ENCODE measurements around the gene RBCK1.
"Not testable (repeated sequence)": the region's sequence is repeated elsewhere in the genome, so short reads cannot be mapped to it uniquely, and the experiment has no call there.

Gene RBCK1

DNA sequence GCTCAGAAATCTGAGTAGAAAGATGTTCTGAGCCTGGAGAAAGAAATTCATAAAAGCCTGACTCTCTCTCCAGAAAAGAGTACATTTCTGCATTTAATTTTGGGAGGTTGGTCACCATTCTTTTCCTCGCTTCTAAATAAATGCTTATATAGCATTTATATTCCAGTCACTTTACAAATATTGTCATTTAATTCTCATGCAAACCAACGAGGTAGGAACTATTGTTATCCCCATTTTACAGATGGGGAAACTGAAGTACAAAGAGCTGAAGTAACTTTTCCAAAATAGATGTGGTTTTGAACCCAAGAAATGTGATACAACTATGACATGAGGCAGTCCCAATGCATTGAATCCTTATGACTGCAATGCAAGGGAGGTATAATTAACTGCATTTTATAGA, 32.0 kb upstream of the RBCK1 start:
- no peak for DNase-seq (ENCODE audit: low spot score)

DNA sequence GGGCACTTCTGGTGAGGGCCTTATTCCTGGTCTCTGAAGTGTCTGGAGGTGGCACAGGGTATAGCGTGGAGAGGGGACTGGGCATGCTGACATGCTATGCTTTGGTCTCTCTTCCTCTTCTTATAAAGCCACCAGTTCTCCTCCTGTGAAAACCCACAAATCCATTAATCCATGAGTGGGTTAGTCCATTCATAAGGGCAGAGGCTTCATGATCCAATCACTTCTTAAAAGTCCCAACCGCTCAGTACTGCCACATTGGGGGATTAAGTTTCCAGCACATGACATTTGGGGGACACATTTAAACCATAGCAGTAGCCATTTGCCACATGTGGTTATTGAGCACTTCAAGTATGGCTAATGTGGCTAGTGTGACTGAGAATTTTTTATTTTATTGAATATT, 31.3 kb upstream of the RBCK1 start:
- no peak for DNase-seq (ENCODE audit: low spot score)

DNA sequence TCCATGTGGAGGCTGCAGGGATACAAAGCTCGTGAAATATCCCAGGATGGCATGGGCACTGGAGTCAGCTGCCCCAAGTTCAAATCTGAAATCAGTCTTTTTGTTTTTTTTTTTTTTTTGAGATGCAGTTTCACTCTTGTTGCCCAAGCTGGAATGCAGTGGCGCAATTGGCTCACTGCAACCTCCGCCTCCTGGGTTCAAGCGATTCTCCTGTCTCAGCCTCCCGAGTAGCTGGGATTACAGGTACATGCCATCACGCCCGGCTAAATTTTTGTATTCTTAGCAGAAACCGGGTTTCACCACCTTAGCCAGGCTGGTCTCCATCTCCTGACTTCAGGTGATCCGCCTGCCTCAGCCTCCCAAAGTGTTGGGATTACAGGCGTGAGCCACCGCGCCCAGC, 30.5 kb upstream of the RBCK1 start:
- not testable (repeated sequence) for DNase-seq (ENCODE audit: low spot score)

DNA sequence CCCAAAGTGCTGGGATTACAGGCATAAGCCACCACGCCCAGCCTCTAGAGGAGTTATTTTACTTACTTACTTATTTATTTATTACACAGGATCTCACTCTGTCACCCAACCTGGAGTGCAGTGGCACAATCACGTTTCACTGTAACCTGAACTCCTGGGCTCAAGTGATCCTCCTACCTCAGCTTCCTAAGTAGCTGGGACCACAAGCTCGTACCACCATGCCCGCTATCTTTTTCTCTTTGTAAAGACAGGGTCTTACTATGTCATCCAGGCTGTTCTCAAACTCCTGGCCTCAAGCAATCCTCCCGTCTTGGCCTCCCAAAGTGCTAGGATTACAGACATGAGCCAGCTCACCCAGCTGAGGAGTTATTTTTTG, 29.1 kb upstream of the RBCK1 start:
- no peak for DNase-seq (ENCODE audit: low spot score)

DNA sequence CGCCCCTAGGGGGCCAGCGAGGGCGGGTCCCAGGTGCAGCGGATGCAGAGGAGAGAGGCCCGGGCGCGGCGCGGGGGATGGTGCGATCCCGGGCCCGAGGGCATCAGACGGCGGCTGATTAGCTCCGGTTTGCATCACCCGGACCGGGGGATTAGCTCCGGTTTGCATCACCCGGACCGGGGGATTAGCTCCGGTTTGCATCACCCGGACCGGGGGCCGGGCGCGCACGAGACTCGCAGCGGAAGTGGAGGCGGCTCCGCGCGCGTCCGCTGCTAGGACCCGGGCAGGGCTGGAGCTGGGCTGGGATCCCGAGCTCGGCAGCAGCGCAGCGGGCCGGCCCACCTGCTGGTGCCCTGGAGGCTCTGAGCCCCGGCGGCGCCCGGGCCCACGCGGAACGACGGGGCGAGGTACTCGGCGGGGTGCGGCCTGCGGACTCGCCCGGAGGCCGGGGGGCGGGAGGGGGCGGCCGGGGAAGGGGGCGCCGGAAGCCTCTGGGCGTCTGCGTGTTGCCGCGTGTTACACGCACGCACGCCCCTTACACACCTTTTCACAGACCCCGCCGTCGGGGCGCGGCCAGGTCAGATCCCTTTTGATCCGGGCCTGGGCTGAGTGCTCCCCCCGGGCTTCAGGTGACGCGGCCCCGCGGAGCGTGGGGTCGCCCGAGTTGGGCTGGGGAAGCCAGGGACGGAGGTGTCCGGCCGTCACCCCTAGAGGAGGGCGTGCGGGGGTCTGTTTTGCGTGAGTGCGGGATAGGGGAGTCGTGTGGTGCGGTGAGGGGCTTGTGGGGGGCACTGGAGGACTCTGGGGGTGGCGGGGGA, 27.1 kb upstream of the RBCK1 start:
- DNase-seq (ENCODE audit: low spot score) = no peak

DNA sequence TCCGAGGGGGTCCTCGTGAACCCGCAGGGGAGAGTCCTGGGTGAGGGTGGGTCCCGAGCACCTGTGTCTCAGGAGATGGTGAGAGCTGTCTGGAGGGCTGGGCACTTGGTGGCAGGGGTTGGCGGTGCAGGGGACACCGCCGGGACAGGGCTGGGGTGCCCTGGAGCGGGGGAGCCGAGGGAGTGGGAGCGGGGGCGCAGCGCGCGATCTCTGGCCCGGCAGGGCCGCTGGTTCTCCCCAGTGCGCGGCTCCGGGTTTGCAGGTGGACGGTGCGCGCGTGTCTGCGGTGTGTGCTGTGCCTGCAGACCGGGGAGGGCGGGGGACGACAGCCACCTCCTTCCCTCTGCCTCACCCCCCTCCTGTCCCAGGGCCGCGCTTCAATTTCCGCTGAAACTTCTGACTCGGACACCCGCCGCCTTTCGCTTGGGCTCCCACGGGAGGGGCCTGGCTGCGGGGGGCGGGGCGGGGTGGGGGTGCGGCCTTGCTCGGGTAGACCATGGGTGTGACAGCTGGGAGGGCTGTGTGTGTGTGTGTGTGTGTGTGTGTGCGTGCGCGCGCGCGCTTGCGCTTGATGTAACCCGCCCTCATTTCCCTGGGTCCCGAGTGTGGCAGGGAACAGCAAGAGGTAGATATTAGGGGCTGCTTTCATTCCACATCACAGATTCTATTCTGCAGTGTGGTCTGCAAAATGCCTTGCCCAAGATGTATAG, 26.4 kb upstream of the RBCK1 start:
- DNase-seq (ENCODE audit: low spot score) = no peak

DNA sequence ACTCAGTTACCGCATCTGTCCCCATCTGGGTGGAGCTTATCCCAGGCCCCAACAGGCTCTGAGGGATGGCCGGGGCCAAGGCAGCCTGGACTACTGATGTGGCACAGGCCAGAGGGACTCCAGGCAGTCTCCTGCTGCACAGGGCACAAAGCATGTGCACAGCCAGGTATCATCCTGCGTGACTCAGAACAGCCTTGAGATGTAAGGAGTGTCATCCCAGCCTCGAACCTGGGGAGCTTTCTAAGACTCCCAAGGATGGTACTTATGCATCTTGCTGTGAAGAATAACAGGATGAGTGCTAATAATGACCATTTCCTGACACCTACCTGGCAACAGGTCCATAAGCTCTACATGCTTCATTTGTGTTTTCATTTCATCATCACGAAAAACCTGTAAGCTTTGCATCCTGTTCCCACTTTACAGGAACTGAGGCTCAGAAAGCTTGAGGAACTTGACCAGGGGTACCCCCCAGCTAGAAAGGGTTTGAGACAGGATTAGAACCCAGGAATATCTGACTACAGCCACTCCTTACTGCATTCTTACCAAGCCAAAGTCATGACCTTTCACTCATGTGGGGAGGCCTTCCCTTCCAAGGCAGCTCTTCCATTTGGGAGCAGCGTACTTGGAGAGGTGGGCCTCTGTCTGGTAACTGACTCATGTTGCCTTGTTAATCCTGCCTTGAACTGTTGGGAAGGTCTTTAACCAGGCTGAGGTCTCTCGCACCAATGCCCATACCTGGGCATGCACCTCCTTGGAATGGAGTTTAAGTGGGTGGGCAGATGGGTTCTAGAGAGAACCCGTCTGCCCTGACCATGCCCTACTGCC, 25.6 kb upstream of the RBCK1 start:
- no peak for DNase-seq (ENCODE audit: low spot score)

DNA sequence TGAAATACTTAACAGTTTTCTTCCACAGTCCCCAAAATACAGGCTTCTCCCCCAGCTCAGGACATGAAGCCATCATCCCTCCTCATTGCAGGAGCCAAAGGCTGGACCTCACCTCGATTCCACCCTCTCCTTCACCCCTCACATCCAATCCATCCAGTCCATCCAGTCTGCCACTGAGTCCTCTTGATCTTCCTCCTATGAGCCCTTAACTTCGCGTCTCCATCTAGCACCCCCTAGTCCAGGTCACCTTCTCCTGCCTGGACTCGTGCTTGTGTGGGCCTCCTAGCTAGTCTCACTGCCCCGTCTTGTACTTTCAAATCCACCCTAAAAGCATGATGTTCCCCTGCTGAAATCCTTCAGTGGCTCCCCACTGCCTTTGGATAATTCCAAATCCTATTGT, 24.2 kb upstream of the RBCK1 start:
- DNase-seq (ENCODE audit: low spot score) = no peak

DNA sequence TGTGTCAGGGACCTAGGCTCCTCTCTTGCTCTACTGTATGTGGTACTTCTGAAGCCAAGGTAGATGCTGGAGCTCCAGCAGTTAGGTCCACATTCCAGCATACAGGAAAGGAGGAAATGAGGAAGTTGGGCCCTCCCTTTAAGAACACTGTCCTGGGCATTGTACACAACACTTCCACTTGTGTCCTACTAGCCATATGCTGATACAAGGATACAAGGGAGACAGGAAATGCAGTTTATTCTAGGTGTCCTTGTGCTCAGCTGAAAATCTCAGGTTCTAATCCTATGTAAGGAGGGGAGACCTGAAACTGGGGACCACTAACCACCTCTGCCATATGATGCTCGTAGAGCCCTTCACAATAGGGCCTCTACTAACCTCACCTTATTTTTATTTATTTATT, 23.4 kb upstream of the RBCK1 start:
- no peak for DNase-seq (ENCODE audit: low spot score)

DNA sequence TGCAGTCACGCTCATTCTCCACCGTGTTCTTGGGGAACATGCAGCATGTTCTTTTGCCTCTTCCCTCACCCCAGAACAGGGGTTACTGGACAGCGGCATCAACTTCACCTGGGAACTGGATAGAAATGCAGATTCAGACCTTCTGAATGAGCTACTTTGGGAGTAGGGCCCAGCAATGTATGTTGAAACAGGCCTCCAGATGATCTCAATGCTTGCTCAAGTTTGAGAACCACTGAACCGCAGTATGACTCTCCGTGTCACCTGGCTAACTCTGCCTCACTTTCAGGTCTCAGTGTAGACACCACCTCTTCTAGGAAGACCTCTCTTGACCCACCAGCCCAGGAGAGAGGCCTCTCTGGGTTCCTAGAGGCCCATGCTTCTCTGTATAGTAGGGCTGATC, 22.7 kb upstream of the RBCK1 start:
- no peak for DNase-seq (ENCODE audit: low spot score)

DNA sequence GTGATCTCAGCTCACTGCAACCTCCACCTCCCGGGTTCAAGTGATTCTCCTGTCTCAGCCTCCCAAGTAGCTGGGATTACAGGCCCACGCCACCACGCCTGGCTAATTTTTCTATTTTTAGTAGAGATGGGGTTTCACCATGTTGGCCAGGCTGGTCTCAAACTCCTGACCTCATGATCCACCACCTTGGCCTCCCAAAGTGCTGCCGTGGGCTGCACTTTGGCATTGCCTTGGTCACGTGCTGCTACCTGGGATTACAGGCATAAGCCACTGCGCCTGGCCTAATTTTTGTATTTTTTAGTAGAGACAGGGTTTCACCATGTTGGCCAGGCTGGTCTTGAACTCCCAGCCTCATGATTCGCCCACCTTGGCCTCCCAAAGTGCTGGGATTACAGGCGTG, 21.5 kb upstream of the RBCK1 start:
- not testable (repeated sequence) for DNase-seq (ENCODE audit: low spot score)

DNA sequence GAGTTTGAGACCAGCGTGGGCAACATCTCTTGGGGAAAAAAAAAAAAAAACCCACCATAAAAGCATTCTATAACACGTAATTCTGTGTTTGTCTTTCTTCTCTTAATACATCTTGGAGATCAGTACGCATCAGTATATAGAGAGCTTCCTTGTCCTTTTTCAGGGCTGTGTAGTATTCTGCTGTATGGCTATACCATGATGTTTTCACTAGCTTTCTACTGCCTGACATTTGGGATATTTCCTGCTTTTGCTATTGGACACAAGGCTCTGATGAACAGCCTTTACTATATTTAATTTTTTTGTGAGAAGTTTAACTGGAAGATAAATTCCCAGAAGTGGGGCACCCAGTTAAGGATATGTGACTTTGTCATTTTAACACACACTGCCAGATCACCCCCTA, 20.6 kb upstream of the RBCK1 start:
- DNase-seq (ENCODE audit: low spot score) = no peak

DNA sequence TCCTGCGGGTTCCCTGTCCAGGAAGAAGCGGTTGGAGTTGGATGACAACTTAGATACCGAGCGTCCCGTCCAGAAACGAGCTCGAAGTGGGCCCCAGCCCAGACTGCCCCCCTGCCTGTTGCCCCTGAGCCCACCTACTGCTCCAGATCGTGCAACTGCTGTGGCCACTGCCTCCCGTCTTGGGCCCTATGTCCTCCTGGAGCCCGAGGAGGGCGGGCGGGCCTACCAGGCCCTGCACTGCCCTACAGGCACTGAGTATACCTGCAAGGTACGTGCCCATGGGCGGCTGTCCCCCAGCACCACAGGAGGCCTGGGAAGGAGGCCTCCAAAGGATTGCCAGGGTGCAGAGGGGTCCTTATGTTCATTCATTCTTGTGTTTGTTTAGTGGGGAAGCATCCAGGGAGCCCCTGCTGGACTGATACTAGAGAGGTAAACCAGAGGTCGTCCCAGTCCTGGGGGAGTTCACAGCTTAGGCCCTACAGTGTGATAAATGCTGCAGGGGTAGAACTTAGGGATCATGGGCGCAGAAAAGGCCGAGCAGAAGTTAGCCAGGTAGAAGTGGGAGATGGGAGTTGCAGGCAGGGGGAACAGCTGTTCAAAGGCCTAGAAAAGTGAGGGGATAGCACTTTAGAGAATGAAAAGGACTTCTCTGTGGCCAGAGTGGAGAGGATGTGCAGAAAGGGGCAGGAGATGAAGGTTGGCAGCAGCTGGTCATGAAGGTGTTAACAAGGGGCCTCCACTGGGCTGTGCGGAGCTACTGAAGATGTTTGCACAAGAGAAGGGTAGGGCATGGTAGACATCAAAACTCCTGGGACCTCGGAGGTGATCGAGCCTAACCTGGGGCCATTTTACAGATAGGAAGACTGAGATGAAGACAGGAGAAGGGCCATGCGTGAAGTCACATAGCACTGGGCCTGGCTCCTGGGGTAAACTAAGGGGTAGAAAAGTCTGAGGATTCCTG, 19.8 kb upstream of the RBCK1 start:
- no peak for DNase-seq (ENCODE audit: low spot score)

DNA sequence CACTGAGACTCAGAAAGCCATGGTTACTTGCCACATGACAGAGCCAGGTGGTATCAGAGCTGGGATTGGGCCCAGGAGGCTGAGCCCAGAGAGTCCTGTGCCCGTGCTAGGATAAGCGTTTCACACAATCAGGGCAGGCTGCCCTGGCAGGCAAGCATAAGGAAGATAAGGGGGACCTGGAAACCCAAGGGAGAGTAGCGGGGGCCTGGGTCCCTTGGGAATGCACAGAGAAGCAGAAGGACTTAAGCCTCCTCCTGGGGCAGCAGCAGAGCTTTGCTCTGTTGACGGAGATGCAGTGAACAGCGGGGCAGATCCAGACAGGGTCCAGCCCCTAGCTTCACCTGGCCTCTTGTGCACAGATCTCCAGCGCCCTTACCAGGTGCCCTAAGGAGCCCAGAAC, 18.9 kb upstream of the RBCK1 start:
- DNase-seq (ENCODE audit: low spot score) = no peak

DNA sequence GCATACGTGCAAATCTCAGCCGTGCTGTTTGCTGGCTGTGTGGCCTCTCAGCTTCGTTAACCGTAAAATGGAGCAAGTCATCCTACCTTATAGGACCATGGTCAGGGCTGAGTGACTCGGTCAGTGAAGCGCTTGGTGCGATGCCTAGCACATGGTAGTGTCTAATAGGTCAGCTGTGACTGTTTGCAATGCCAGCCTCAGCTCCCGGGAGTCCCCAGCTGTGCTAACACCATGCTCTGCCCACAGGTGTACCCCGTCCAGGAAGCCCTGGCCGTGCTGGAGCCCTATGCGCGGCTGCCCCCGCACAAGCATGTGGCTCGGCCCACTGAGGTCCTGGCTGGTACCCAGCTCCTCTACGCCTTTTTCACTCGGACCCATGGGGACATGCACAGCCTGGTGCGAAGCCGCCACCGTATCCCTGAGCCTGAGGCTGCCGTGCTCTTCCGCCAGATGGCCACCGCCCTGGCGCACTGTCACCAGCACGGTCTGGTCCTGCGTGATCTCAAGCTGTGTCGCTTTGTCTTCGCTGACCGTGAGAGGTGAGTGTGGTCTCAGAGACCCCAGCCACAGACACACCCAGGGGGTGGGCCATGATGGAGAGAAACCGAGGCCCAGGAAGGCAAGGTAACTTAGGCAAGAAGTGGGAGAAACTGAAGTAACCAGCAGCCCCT, 16.9 kb upstream of the RBCK1 start:
- no peak for DNase-seq (ENCODE audit: low spot score)

DNA sequence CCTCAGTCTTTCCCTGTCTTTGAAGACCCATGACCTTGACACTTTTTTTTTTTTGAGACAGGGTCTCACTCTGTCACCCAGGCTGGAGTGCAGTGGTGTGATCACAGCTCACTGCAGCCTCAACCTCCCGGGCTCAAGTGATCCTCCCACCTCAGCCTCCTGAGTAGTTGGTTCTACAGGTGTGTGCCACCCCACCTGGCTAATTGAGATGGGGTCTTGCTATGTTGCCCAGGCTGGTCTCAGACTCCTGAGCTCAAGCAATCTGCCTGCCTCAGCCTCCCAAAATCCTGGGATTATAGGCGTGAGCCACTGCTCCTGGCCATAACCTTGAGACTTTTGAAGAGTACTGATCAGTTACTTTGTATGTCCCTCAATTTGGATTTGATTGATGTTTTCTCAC, 14.8 kb upstream of the RBCK1 start:
- not testable (repeated sequence) for DNase-seq (ENCODE audit: low spot score)

DNA sequence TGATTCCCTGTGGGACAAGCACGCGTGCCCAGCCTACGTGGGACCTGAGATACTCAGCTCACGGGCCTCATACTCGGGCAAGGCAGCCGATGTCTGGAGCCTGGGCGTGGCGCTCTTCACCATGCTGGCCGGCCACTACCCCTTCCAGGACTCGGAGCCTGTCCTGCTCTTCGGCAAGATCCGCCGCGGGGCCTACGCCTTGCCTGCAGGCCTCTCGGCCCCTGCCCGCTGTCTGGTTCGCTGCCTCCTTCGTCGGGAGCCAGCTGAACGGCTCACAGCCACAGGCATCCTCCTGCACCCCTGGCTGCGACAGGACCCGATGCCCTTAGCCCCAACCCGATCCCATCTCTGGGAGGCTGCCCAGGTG, 11.9 kb upstream of the RBCK1 start:
- no peak for DNase-seq (ENCODE audit: low spot score)

DNA sequence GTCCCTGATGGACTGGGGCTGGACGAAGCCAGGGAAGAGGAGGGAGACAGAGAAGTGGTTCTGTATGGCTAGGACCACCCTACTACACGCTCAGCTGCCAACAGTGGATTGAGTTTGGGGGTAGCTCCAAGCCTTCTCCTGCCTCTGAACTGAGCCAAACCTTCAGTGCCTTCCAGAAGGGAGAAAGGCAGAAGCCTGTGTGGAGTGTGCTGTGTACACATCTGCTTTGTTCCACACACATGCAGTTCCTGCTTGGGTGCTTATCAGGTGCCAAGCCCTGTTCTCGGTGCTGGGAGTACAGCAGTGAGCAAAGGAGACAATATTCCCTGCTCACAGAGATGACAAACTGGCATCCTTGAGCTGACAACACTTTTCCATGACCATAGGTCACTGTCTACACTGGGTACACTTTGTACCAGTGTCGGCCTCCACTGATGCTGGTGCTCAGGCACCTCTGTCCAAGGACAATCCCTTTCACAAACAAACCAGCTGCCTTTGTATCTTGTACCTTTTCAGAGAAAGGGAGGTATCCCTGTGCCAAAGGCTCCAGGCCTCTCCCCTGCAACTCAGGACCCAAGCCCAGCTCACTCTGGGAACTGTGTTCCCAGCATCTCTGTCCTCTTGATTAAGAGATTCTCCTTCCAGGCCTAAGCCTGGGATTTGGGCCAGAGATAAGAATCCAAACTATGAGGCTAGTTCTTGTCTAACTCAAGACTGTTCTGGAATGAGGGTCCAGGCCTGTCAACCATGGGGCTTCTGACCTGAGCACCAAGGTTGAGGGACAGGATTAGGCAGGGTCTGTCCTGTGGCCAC, 11.3 kb upstream of the RBCK1 start:
- no peak for DNase-seq (ENCODE audit: low spot score)

DNA sequence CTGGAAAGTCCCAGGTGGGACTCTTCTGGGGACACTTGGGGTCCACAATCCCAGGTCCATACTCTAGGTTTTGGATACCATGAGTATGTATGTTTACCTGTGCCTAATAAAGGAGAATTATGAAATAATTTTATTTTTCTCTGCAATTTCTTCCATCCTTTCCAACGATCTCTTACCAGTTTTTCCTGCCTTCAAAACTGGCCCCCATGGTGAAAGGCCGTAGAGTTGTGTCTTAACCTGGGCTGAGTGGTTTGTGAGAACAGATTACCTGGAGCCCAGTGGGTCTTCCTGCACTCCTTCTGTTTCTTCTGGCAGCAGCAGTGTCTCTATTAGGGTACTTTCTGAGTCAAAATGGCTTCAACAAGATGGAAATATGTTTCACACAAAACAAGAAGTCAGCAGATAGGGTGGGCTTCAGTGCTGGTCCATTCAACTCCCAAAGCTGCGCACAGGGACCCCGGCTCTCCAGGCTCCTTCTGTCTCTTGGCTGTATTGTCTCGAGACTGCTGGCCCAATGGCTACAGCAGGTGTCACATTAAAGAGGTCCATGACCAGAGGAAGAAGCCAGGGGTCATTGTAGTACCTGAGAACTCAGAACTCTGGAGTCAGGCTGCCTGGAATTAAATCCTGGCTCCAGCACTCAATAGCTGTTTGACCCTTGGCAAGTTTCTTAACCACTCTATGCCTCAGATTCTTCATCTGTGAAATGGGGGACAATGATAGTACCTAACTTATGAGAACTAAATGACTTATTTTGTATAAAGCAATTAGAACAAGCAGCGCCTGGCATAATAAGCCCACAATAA, 10.5 kb upstream of the RBCK1 start:
- no peak for DNase-seq (ENCODE audit: low spot score)

All from kidney capillary endothelial cell (primary cell).